Activated naive CD4-positive, alpha-beta T cell treated with anti-CD3 and anti-CD28 coated beads for 36 hours (primary cell): ENCODE data around the gene SERTAD4. TPM values are rescaled to one million over a fixed set of nuclear protein-coding genes. Genes with fewer than 3 reads are reported as not detected.

Experiments used
- CTCF ChIA-PET: fragments of 350-600 bp; sonication (Branson Sonifier 250); formaldehyde crosslinking; loops from one replicate; lab custom pipeline; 2021; ENCODE audit warnings: antibody characterized with exemption; lab: Charles Lee
- DNase-seq: peaks from one replicate; pipeline ENCODE4 v3.0.0-alpha.2; 2020
- H3K27ac Mint-ChIP-seq: one replicate; pipeline ENCODE4 v1.8.0; 2021; ENCODE audit warnings: mild to moderate bottlenecking, mixed read lengths
- H3K27me3 Mint-ChIP-seq: one replicate; pipeline ENCODE4 v1.8.0; 2021; ENCODE audit warnings: low read depth, mixed read lengths
- H3K36me3 Mint-ChIP-seq: one replicate; pipeline ENCODE4 v1.8.0; 2021; ENCODE audit warnings: low read depth, mixed read lengths
- H3K4me1 Mint-ChIP-seq: one replicate; pipeline ENCODE4 v1.8.0; 2021; ENCODE audit warnings: low read depth, mixed read lengths
- H3K4me3 Mint-ChIP-seq: one replicate; pipeline ENCODE4 v1.8.0; 2021; ENCODE audit warnings: mild to moderate bottlenecking, moderate library complexity, mixed read lengths
- H3K9me3 Mint-ChIP-seq: one replicate; pipeline ENCODE4 v1.8.0; 2021; ENCODE audit warnings: mixed read lengths
- intact Hi-C: fragments of 100-400 bp; cut with micrococcal nuclease; formaldehyde crosslinking; loops from one replicate; pipeline ENCODE4 v1.15.1; 2023
- total RNA-seq, 2 experiments: library from RNA; stranded (reverse); gene quantifications; one replicate each; pipeline ENCODE4 v1.2.3, GENCODE V29; 2021

Gene SERTAD4
- total RNA-seq, 2 experiments from 2014 or later = not detected

- peaks cover 2% of the 10 kb centered on the region for H3K4me1 Mint-ChIP-seq
- DNase-seq = no peak
- no peaks in the 10 kb centered on the region for H3K9me3 Mint-ChIP-seq
- H3K27me3 Mint-ChIP-seq = peaks cover 56% of the 10 kb centered on the region
- CTCF ChIA-PET = no interaction called here
- no peak overlapping the region for H3K27ac Mint-ChIP-seq
- no peak overlapping the region for H3K4me3 Mint-ChIP-seq
- intact Hi-C loops = no loop called here
- H3K36me3 Mint-ChIP-seq = peaks cover 1% of the 10 kb centered on the region
Observed at GRCh38 chr1:210235363-210236053, 2.9 kb downstream of the SERTAD4 start.

GRCh38 chr1:210236386-210236839, 3.8 kb downstream of the SERTAD4 start:
- H3K9me3 Mint-ChIP-seq = no peaks in the 10 kb centered on the region
- DNase-seq = no peak
- no peak overlapping the region for H3K4me3 Mint-ChIP-seq
- intact Hi-C loops = no loop called here
- peaks cover 59% of the 10 kb centered on the region for H3K27me3 Mint-ChIP-seq
- H3K36me3 Mint-ChIP-seq = peaks cover 1% of the 10 kb centered on the region
- H3K27ac Mint-ChIP-seq = no peak overlapping the region
- CTCF ChIA-PET = no interaction called here
- peaks cover 2% of the 10 kb centered on the region for H3K4me1 Mint-ChIP-seq

- DNase-seq = no peak
- H3K36me3 Mint-ChIP-seq = peaks cover 1% of the 10 kb centered on the region
- H3K4me1 Mint-ChIP-seq = peaks cover 2% of the 10 kb centered on the region
- no peak overlapping the region for H3K4me3 Mint-ChIP-seq
- peaks cover 59% of the 10 kb centered on the region for H3K27me3 Mint-ChIP-seq
- no peak overlapping the region for H3K27ac Mint-ChIP-seq
- intact Hi-C loops = no loop called here
- CTCF ChIA-PET = no interaction called here
- H3K9me3 Mint-ChIP-seq = no peaks in the 10 kb centered on the region
Observed at GRCh38 chr1:210236840-210237409, 4.3 kb downstream of the SERTAD4 start.

- CTCF ChIA-PET = no interaction called here
- Mint-ChIP-seq H3K4me3 (no peak overlapping the region), H3K4me1 (no peaks in the 10 kb centered on the region), H3K27ac (no peak overlapping the region), H3K9me3 (no peaks in the 10 kb centered on the region), H3K36me3 (no peaks in the 10 kb centered on the region), H3K27me3 (peaks cover 60% of the 10 kb centered on the region)
- DNase-seq = no peak
- intact Hi-C loops = no loop called here
Observed at GRCh38 chr1:210237479-210237878, 4.9 kb downstream of the SERTAD4 start.

GRCh38 chr1:210237981-210238380, 5.4 kb downstream of the SERTAD4 start:
- Mint-ChIP-seq H3K4me1 (no peaks in the 10 kb centered on the region), H3K27me3 (peaks cover 59% of the 10 kb centered on the region), H3K9me3 (no peaks in the 10 kb centered on the region), H3K4me3 (no peak overlapping the region), H3K36me3 (no peaks in the 10 kb centered on the region), H3K27ac (no peak overlapping the region)
- CTCF ChIA-PET = interaction anchor here (1.2 kb wide), 1 partner anchor 13 kb away, joined by 4 read pairs; no protein-coding TSS in a partner anchor
- DNase-seq = no peak
- intact Hi-C loops = no loop called here

- peaks cover 61% of the 10 kb centered on the region for H3K27me3 Mint-ChIP-seq
- H3K9me3 Mint-ChIP-seq = no peaks in the 10 kb centered on the region
- no peak for DNase-seq
- H3K27ac Mint-ChIP-seq = no peak overlapping the region
- H3K4me3 Mint-ChIP-seq = no peak overlapping the region
- intact Hi-C loops = no loop called here
- no peaks in the 10 kb centered on the region for H3K36me3 Mint-ChIP-seq
- H3K4me1 Mint-ChIP-seq = no peaks in the 10 kb centered on the region
- CTCF ChIA-PET = no interaction called here
Observed at GRCh38 chr1:210239349-210240111, 6.9 kb downstream of the SERTAD4 start.

- Mint-ChIP-seq H3K4me3 (no peak overlapping the region), H3K9me3 (no peaks in the 10 kb centered on the region), H3K27ac (no peak overlapping the region), H3K4me1 (peaks cover under 1% of the 10 kb centered on the region), H3K36me3 (no peaks in the 10 kb centered on the region), H3K27me3 (peaks cover 58% of the 10 kb centered on the region)
- DNase-seq = no peak
- intact Hi-C loops = no loop called here
- CTCF ChIA-PET = interaction anchor here (0.6 kb wide), 1 partner anchor 348 kb away, joined by 3 read pairs; no protein-coding TSS in a partner anchor
Observed at GRCh38 chr1:210241121-210241520, 8.5 kb downstream of the SERTAD4 start.

GRCh38 chr1:210244746-210245367, 12.3 kb downstream of the SERTAD4 start:
- intact Hi-C loops = no loop called here
- Mint-ChIP-seq H3K4me3 (no peak overlapping the region), H3K36me3 (no peaks in the 10 kb centered on the region), H3K27me3 (peaks cover 69% of the 10 kb centered on the region), H3K27ac (no peak overlapping the region), H3K4me1 (peaks cover 9% of the 10 kb centered on the region), H3K9me3 (no peaks in the 10 kb centered on the region)
- DNase-seq = no peak
- CTCF ChIA-PET = no interaction called here

GRCh38 chr1:210246447-210246846, 13.9 kb downstream of the SERTAD4 start:
- no peak overlapping the region for H3K4me3 Mint-ChIP-seq
- no peak for DNase-seq

GRCh38 chr1:210248341-210248740, 15.7 kb downstream of the SERTAD4 start:
- Mint-ChIP-seq H3K27me3 (peaks cover 64% of the 10 kb centered on the region), H3K4me1 (peaks cover 28% of the 10 kb centered on the region), H3K36me3 (no peaks in the 10 kb centered on the region), H3K9me3 (no peaks in the 10 kb centered on the region), H3K4me3 (no peak overlapping the region), H3K27ac (no peak overlapping the region)
- CTCF ChIA-PET = no interaction called here
- no peak for DNase-seq
- intact Hi-C loops = no loop called here

More at GRCh38 chr1:210246447-210246846, 13.9 kb downstream of the SERTAD4 start:
- Mint-ChIP-seq H3K36me3 (no peaks in the 10 kb centered on the region), H3K4me1 (peaks cover 17% of the 10 kb centered on the region), H3K27me3 (peaks cover 66% of the 10 kb centered on the region), H3K9me3 (no peaks in the 10 kb centered on the region), H3K27ac (no peak overlapping the region)
- intact Hi-C loops = no loop called here
- CTCF ChIA-PET = interaction anchor here (0.5 to 1.0 kb wide), 2 partner anchors 43 to 993 kb away, joined by 3 read pairs; no protein-coding TSS in a partner anchor

GRCh38 chr1:210250665-210250997, 18.0 kb downstream of the SERTAD4 start:
- Mint-ChIP-seq H3K9me3 (no peaks in the 10 kb centered on the region), H3K27ac (no peak overlapping the region), H3K27me3 (peaks cover 74% of the 10 kb centered on the region), H3K36me3 (no peaks in the 10 kb centered on the region), H3K4me3 (peak overlapping the region; percentile 40), H3K4me1 (peaks cover 28% of the 10 kb centered on the region)
- no peak for DNase-seq
- CTCF ChIA-PET = no interaction called here
- intact Hi-C loops = loop anchor here (2.0 kb wide), 1 partner anchor 150 kb away; no protein-coding TSS in a partner anchor
